Subcutaneous abdominal adipose tissue (tissue), 5 donors: Measurements from ENCODE around the gene KCNH3.
A peak's percentile ranks its signal among the peaks of the same experiment; 100 is the strongest.

Experiments
- H3K27ac ChIP-seq: one replicate; pipeline ENCODE4 v1.7.0; 2013; ENCODE audit warnings: low read depth, mild to moderate bottlenecking, inconsistent platforms, low read length, moderate library complexity
- H3K27me3 ChIP-seq, 5 donors: one replicate each; pipeline ENCODE4 v1.7.0; 2013; ENCODE audit warnings: low read length in 5 of 5, inconsistent platforms in 1 of 5; ENCODE audit not compliant: control insufficient read depth in 5 of 5, insufficient read depth in 4 of 5
- H3K36me3 ChIP-seq, 5 donors: one replicate each; pipeline ENCODE4 v1.7.0; 2013; ENCODE audit warnings: low read length in 5 of 5; ENCODE audit not compliant: control insufficient read depth in 5 of 5, insufficient read depth in 5 of 5
- H3K4me1 ChIP-seq, 5 donors: one replicate each; pipeline ENCODE4 v1.7.0; 2013; ENCODE audit warnings: low read length in 5 of 5, mild to moderate bottlenecking in 3 of 5, moderate library complexity in 1 of 5; ENCODE audit not compliant: control insufficient read depth in 5 of 5, insufficient read depth in 5 of 5
- H3K4me3 ChIP-seq, 5 donors: one replicate each; pipeline ENCODE4 v1.7.0; 2013; ENCODE audit warnings: low read length in 5 of 5, low read depth in 1 of 5
- H3K9ac ChIP-seq, 5 donors: one replicate each; pipeline ENCODE4 v1.7.0; 2013; ENCODE audit warnings: low read length in 5 of 5, mild to moderate bottlenecking in 4 of 5, moderate library complexity in 3 of 5
- H3K9me3 ChIP-seq, 5 donors: one replicate each; pipeline ENCODE4 v1.7.0; 2013; ENCODE audit warnings: low read length in 5 of 5; ENCODE audit not compliant: control insufficient read depth in 5 of 5
- donor health status: healthy.
- donor health status: healthy.
- donor health status: healthy.
- donor health status: healthy.
- donor health status: healthy.

KCNH3 gene

GRCh38 chr12:49536526-49537071 lies 2.2 kb upstream of the KCNH3 start:
- Histone ChIP-seq H3K27ac (no peak overlapping the region), H3K9me3 (no peaks in the 10 kb centered on the region), H3K9ac (no peak overlapping the region), H3K4me1 (peaks cover 0 to 27% (median 18%) of the 10 kb centered on the region in 5 donors), H3K36me3 (no peaks in the 10 kb centered on the region), H3K27me3 (peaks cover 16 to 40% (median 30%) of the 10 kb centered on the region in 5 donors), H3K4me3 (no peak overlapping the region)

GRCh38 chr12:49537231-49537751 lies 1.5 kb upstream of the KCNH3 start:
- Histone ChIP-seq H3K27me3 (peaks cover 16 to 44% (median 33%) of the 10 kb centered on the region in 5 donors), H3K4me3 (peak overlapping the region; percentile 45 to 63 (median 53)), H3K9me3 (no peaks in the 10 kb centered on the region), H3K36me3 (no peaks in the 10 kb centered on the region), H3K9ac (no peak overlapping the region), H3K27ac (no peak overlapping the region), H3K4me1 (peaks cover 0 to 27% (median 18%) of the 10 kb centered on the region in 5 donors)

GRCh38 chr12:49537752-49538509 lies 899 bp upstream of the KCNH3 start:
- Histone ChIP-seq H3K4me3 (peak overlapping the region; percentile 45 to 63 (median 54)), H3K27me3 (peaks cover 16 to 47% (median 37%) of the 10 kb centered on the region in 5 donors), H3K9ac (peak overlapping the region in 1 of 5 donors; percentile 53), H3K27ac (no peak overlapping the region), H3K36me3 (no peaks in the 10 kb centered on the region), H3K9me3 (no peaks in the 10 kb centered on the region), H3K4me1 (peaks cover 0 to 27% (median 18%) of the 10 kb centered on the region in 5 donors)

- Histone ChIP-seq H3K27me3 (peaks cover 20 to 59% (median 42%) of the 10 kb centered on the region in 5 donors), H3K27ac (no peak overlapping the region), H3K4me1 (peaks cover 0 to 27% (median 18%) of the 10 kb centered on the region in 5 donors), H3K4me3 (no peak overlapping the region), H3K9me3 (no peaks in the 10 kb centered on the region), H3K36me3 (no peaks in the 10 kb centered on the region), H3K9ac (no peak overlapping the region)
Observed at GRCh38 chr12:49539406-49540228, 787 bp downstream of the KCNH3 start.

- no peaks in the 10 kb centered on the region for H3K9me3 ChIP-seq
- H3K4me1 ChIP-seq = peaks cover 0 to 27% (median 18%) of the 10 kb centered on the region in 5 donors
- H3K4me3 ChIP-seq = no peak overlapping the region
- peaks cover 22 to 57% (median 48%) of the 10 kb centered on the region in 5 donors for H3K27me3 ChIP-seq
- no peaks in the 10 kb centered on the region for H3K36me3 ChIP-seq
- no peak overlapping the region for H3K9ac ChIP-seq
- H3K27ac ChIP-seq = no peak overlapping the region
Observed at GRCh38 chr12:49540229-49541139, 1.7 kb downstream of the KCNH3 start.

- Histone ChIP-seq H3K27me3 (peaks cover 27 to 60% (median 52%) of the 10 kb centered on the region in 5 donors), H3K27ac (no peak overlapping the region), H3K9me3 (no peaks in the 10 kb centered on the region), H3K9ac (no peak overlapping the region), H3K4me1 (peaks cover 0 to 19% (median 13%) of the 10 kb centered on the region in 5 donors), H3K4me3 (no peak overlapping the region), H3K36me3 (no peaks in the 10 kb centered on the region)
Observed at GRCh38 chr12:49541140-49541861, 2.5 kb downstream of the KCNH3 start.

GRCh38 chr12:49541911-49542505 lies 3.2 kb downstream of the KCNH3 start:
- Histone ChIP-seq H3K27ac (no peak overlapping the region), H3K27me3 (peaks cover 27 to 56% (median 48%) of the 10 kb centered on the region in 5 donors), H3K4me1 (peaks cover 0 to 17% (median 13%) of the 10 kb centered on the region in 5 donors)

GRCh38 chr12:49542592-49543160 lies 3.8 kb downstream of the KCNH3 start:
- Histone ChIP-seq H3K27ac (no peak overlapping the region), H3K4me3 (no peak overlapping the region), H3K27me3 (peaks cover 31 to 61% (median 52%) of the 10 kb centered on the region in 5 donors), H3K36me3 (no peaks in the 10 kb centered on the region), H3K9ac (no peak overlapping the region), H3K9me3 (no peaks in the 10 kb centered on the region), H3K4me1 (peaks cover 0 to 12% (median 8%) of the 10 kb centered on the region in 5 donors)

More at GRCh38 chr12:49541911-49542505, 3.2 kb downstream of the KCNH3 start:
- Histone ChIP-seq H3K9ac (no peak overlapping the region), H3K9me3 (no peaks in the 10 kb centered on the region), H3K4me3 (no peak overlapping the region), H3K36me3 (no peaks in the 10 kb centered on the region)
